GM12878 (cell line): ENCODE results near the gene MAL.

Source experiments
- EP300 ChIP-seq, 2 experiments: fragments of 150-350 bp in 1 of 2; IDR thresholded peaks; 2 replicates each; pipeline ENCODE4 v1.6.1; 2011 to 2012; ENCODE audit warnings: low read depth in 2 of 2, low read length in 2 of 2, borderline replicate concordance in 1 of 2, improper control_type of control experiment in 1 of 2, inconsistent platforms in 1 of 2; ENCODE audit not compliant: control insufficient read depth in 1 of 2
- ETV6 ChIP-seq, 2 experiments: fragments of 450-650 bp in 1 of 2; IDR thresholded peaks in 1 of 2; conservative IDR thresholded peaks in 1 of 2; 2 replicates each; pipeline ENCODE4 v1.6.1; 2014; ENCODE audit warnings: antibody characterized with exemption in 1 of 2, borderline replicate concordance in 1 of 2, low read depth in 1 of 2, mild to moderate bottlenecking in 1 of 2, moderate library complexity in 1 of 2
- TARDBP ChIP-seq: IDR thresholded peaks from 2 replicates; pipeline ENCODE4 v1.6.1; 2016; ENCODE audit warnings: borderline replicate concordance
- TF ChIP-seq, protein P1 (sequence below), 3 experiments: IDR thresholded peaks in 2 of 3; conservative IDR thresholded peaks in 1 of 3; 2 replicates each; pipeline ENCODE4 v1.5.1; 2011; ENCODE audit warnings: low read depth in 3 of 3, low read length in 3 of 3, mild to moderate bottlenecking in 3 of 3, control low read depth in 2 of 3, moderate library complexity in 2 of 3, inconsistent platforms in 1 of 3, mixed read lengths in 1 of 3; ENCODE audit not compliant: control insufficient read depth in 2 of 3, insufficient read depth in 1 of 3; ENCODE audit errors: extremely low read depth in 1 of 3

- TF ChIP-seq, protein P1, sequence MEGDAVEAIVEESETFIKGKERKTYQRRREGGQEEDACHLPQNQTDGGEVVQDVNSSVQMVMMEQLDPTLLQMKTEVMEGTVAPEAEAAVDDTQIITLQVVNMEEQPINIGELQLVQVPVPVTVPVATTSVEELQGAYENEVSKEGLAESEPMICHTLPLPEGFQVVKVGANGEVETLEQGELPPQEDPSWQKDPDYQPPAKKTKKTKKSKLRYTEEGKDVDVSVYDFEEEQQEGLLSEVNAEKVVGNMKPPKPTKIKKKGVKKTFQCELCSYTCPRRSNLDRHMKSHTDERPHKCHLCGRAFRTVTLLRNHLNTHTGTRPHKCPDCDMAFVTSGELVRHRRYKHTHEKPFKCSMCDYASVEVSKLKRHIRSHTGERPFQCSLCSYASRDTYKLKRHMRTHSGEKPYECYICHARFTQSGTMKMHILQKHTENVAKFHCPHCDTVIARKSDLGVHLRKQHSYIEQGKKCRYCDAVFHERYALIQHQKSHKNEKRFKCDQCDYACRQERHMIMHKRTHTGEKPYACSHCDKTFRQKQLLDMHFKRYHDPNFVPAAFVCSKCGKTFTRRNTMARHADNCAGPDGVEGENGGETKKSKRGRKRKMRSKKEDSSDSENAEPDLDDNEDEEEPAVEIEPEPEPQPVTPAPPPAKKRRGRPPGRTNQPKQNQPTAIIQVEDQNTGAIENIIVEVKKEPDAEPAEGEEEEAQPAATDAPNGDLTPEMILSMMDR (IDR thresholded peaks at IDR 0.05 in 2 of 3, conservative IDR thresholded peaks at IDR 0.05 in 1 of 3; ENCODE audit: control insufficient read depth in 2 of 3, extremely low read depth in 1 of 3, insufficient read depth in 1 of 3, low read depth in 3 of 3, low read length in 3 of 3), result no peak
- no peak for TF ChIP-seq EP300 (IDR thresholded peaks at IDR 0.05; ENCODE audit: borderline replicate concordance in 1 of 2, control insufficient read depth in 1 of 2, low read depth in 2 of 2, low read length in 2 of 2)
- no peak for TF ChIP-seq ETV6 (conservative IDR thresholded peaks at IDR 0.05 in 1 of 2, IDR thresholded peaks at IDR 0.05 in 1 of 2; ENCODE audit: borderline replicate concordance in 1 of 2, low read depth in 1 of 2)
- TF ChIP-seq TARDBP, result no peak
Observed at GRCh38 chr2:95005726-95006125, 19.8 kb upstream of the MAL start.
